NCI-H510A (cell line): ENCODE results near the gene PJA2.
"Not testable (repeated sequence)": the region's sequence is repeated elsewhere in the genome, so short reads cannot be mapped to it uniquely, and the experiment has no call there.

Experiments used
- DNase-seq: peaks from one replicate; lab custom pipeline; 2025; lab: John Stamatoyannopoulos, UW

Gene PJA2

GRCh38 chr5:109307951-109308350 is 101.8 kb downstream of the PJA2 start:
- DNase-seq = no peak

GRCh38 chr5:109307456-109307855 is 102.3 kb downstream of the PJA2 start:
- DNase-seq = no peak

GRCh38 chr5:109305352-109305751 is 104.4 kb downstream of the PJA2 start:
- DNase-seq = no peak

- no peak for DNase-seq
Observed at GRCh38 chr5:109304309-109304708, 105.5 kb downstream of the PJA2 start.

- no peak for DNase-seq
Observed at GRCh38 chr5:109300367-109300766, 109.4 kb downstream of the PJA2 start.

GRCh38 chr5:109299557-109299956 is 110.2 kb downstream of the PJA2 start:
- DNase-seq = no peak

- DNase-seq = no peak
Observed at GRCh38 chr5:109298794-109299193, 111.0 kb downstream of the PJA2 start.

GRCh38 chr5:109297900-109298299 is 111.9 kb downstream of the PJA2 start:
- DNase-seq = no peak

GRCh38 chr5:109291090-109291489 is 118.7 kb downstream of the PJA2 start:
- DNase-seq = no peak

- DNase-seq = no peak
Observed at GRCh38 chr5:109290231-109290630, 119.5 kb downstream of the PJA2 start.

- not testable (repeated sequence) for DNase-seq
Observed at GRCh38 chr5:109286628-109287027, 123.1 kb downstream of the PJA2 start.
